Endothelial cell of umbilical vein (primary cell): ENCODE measurements around the gene CT55. TPM values are rescaled to one million over a fixed set of nuclear protein-coding genes. Genes with fewer than 3 reads are reported as not detected.

Source experiments
- polyA plus RNA-seq, 4 experiments: library from polyadenylated mRNA; depleted of rRNA in 3 of 4; stranded (reverse) in 3 of 4; unstranded in 1 of 4; fragments of >200 nt; gene quantifications; 2 replicates each; pipeline versions ENCODE4 v1.2.1 to v1.2.3, GENCODE V29; 2011 to 2012; ENCODE audit warnings: missing spikeins in 1 of 4
- total RNA-seq: library from RNA; stranded (reverse); gene quantifications from 2 replicates; pipeline ENCODE4 v1.2.3, GENCODE V29; 2021

CT55 gene
- total and polyA plus RNA-seq, 2 donors (not counting 3 experiments of a cell fraction or from before 2014, with no cell fraction given) = not detected

Other genes starting within 250 kb of the CT55 start
- 1.3 and 2.7 TPM in 2 replicates for gene SMIM10, start 180.4 kb downstream of the CT55 start, total RNA-seq
- gene SMIM10, start 180.4 kb downstream of the CT55 start, polyA plus RNA-seq = 2.0 and 2.4 TPM in 2 replicates
- 19.8 and 22.3 TPM in 2 replicates for gene RTL8B, start 148.9 kb downstream of the CT55 start, total RNA-seq
- 15.4 and 16.2 TPM in 2 replicates for gene RTL8B, start 148.9 kb downstream of the CT55 start, polyA plus RNA-seq
- 139 and 143 TPM in 2 replicates for gene RTL8C, start 139.0 kb downstream of the CT55 start, total RNA-seq
- gene RTL8C, start 139.0 kb downstream of the CT55 start, polyA plus RNA-seq = 201 and 236 TPM in 2 replicates
- 47.6 and 48.7 TPM in 2 replicates for gene RTL8A, start 119.3 kb downstream of the CT55 start, total RNA-seq
- 106 and 126 TPM in 2 replicates for gene RTL8A, start 119.3 kb downstream of the CT55 start, polyA plus RNA-seq
- gene SMIM10L2B, start 72.7 kb downstream of the CT55 start, total RNA-seq = 0.24 TPM in 1 of 2 replicates, not detected in the other
- gene SMIM10L2B, start 72.7 kb downstream of the CT55 start, polyA plus RNA-seq = 0.14 and 0.17 TPM in 2 replicates
- gene ETDB, start 50.9 kb downstream of the CT55 start, total RNA-seq = not detected in 2 replicates
- gene ETDB, start 50.9 kb downstream of the CT55 start, polyA plus RNA-seq = not detected in 2 replicates
- gene ETDA, start 80.7 kb upstream of the CT55 start, total RNA-seq = not detected in 2 replicates
- gene ETDA, start 80.7 kb upstream of the CT55 start, polyA plus RNA-seq = not detected in 2 replicates
- gene ETDC, start 138.1 kb upstream of the CT55 start, total RNA-seq = not detected in 2 replicates
- not detected in 2 replicates for gene ETDC, start 138.1 kb upstream of the CT55 start, polyA plus RNA-seq
- 5.8 and 6.9 TPM in 2 replicates for gene ZNF75D, start 172.7 kb upstream of the CT55 start, total RNA-seq
- 3.0 and 3.4 TPM in 2 replicates for gene ZNF75D, start 172.7 kb upstream of the CT55 start, polyA plus RNA-seq
- 8.3 and 8.7 TPM in 2 replicates for gene ZNF449, start 173.4 kb upstream of the CT55 start, total RNA-seq
- 2.7 and 3.4 TPM in 2 replicates for gene ZNF449, start 173.4 kb upstream of the CT55 start, polyA plus RNA-seq